Limb (tissue), 2 donors: Measurements from ENCODE around the gene ALMS1.
"Not testable (repeated sequence)": the region's sequence is repeated elsewhere in the genome, so short reads cannot be mapped to it uniquely, and the experiment has no call there.

Source experiments
- DNase-seq, 2 donors: peaks; one replicate each; pipeline ENCODE4 v3.0.0-alpha.2; 2016; ENCODE audit errors: extremely low spot score in 2 of 2

Gene ALMS1

GRCh38 chr2:73614105-73614504, 228.5 kb downstream of the ALMS1 start:
- DNase-seq = no peak

DNA sequence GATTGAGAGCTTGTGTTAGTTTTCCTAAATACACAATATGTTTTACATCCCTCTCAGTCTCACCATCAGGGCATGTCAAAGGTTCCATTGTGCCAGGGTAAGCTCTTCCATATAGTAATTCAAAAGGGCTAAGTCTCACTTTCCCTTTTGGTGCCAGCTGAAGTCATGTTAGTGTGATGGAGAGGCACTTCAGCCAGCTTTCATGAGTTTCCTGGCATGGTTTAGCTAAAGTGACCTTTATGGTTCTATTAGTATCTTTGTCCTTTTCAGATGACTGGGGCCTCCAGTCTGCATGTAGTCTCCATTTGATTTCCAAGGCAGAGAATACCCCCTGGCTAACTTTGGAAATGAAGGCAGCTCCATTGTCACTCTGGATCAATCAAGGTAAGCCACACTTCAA, 229.4 kb downstream of the ALMS1 start:
- DNase-seq = no peak

DNA sequence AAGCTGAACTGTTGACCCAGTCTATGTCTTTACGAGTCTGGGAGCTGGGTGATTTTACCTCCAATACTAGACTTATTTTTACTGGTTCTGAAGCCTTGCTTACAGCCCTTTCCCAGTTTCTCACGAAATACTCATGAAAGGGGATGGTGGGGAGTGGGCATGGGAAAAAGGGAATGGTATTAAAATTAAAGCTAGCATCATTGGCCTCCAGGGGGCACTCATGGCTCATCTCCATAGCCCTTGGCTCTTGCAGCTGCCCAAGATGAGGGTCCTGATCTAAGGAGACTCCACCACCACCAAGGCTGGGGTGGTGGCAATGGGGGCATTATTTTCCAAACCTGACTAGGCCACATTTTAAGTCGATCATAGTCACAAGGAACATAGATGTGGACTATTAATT, 234.3 kb downstream of the ALMS1 start:
- not testable (repeated sequence) for DNase-seq

DNA sequence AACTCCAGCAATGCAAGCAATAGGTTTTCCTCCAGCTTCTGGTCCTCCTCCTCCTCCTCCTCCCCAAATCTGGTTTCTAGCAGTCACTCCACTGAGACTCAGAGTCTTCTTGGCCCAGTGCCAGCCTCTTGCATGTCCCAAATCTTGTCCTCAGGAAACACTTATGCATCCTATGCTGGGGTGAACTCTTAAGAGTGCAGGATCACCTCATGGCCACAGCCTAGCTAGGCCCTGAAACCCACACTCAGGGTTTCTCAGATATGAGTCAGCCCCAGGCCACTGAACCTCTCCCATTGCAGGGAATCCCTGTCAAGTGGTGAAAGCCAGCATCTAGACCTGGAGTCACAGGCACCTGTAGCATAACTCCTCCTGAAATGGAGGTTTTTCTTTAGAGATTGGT, 238.4 kb downstream of the ALMS1 start:
- not testable (repeated sequence) for DNase-seq

- not testable (repeated sequence) for DNase-seq
Observed at GRCh38 chr2:73624625-73625024, 239.0 kb downstream of the ALMS1 start.

- DNase-seq = not testable (repeated sequence)
Observed at GRCh38 chr2:73626237-73626636, 240.6 kb downstream of the ALMS1 start.

GRCh38 chr2:73628493-73628892, 242.9 kb downstream of the ALMS1 start:
- DNase-seq = not testable (repeated sequence)

GRCh38 chr2:73630662-73631266, 245.1 kb downstream of the ALMS1 start:
- DNase-seq = not testable (repeated sequence)

- DNase-seq = not testable (repeated sequence)
Observed at GRCh38 chr2:73636977-73637376, 251.3 kb downstream of the ALMS1 start.

DNA sequence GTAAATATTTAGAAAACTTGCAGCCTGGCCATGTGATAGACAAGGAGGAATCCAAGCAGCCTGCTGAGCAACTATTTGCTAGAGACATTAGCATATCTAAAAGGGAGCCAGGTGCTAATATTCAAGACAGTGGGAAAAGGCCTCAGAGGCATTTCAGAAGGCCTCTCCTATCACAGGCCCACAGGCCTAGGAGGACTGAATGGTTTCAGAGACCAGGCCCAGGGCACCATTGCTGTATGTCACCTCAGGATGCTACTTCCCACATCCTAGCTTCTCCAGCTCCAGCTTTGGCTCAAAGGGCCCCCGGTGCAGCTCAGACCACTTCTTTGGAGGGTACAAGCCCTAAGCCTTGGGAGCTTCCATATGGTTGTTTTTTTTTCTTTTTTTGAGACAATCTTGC, 252.8 kb downstream of the ALMS1 start:
- no peak for DNase-seq

GRCh38 chr2:73640511-73640911, 254.9 kb downstream of the ALMS1 start:
- no peak for DNase-seq

DNA sequence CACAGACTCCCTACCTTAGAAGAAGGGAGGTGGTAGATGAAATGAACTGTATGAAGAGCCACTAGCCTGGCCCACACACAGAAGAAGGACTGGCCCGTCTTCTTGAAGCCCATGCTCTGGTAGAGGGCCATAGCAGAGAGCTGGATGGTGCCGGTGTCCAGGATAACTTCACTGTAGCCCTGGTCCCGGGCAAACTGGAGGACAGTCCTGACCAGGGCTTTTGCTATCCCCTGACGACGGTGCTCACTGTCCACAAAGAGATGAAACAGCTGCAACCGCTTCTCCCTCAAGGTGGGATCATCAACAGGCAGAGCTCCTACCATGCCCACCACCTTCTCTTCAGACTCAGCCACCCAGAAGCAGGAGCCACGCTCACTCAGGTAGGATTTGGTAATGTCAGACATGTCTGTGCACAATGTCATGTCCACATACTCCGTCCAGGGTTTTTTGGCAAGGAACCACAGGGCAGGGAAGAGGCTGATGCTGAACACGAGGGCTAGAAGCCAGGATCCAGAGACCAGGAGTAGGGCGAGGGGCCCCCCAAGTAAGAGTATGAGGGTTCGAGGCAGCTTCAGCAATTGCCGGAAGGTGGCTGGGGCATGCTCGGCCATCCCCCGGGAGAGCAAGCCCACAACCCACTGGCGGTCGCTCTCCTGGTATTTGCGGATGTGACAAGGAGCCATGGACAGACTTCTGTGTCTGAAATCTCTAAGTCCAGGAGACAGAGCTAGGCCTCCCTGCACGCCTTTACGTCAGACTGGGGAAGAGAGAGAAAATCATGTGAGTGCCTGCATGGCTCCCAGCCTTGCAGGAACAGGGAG, 255.5 kb downstream of the ALMS1 start:
- no peak for DNase-seq

DNA sequence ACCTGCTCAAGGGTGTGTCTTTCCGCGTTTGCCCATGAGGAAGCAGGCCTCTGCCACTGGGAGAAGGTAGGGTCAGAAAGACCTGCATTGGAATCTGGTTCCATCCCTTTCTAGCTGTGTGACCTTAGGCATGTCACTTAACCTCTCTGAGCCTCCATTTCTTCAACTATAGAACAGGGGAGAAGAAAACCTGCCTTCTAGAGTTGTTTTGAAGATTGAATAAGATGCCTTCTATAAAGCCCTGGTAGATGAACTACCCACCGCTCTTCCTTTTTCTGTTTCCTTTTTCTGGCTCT, 256.1 kb downstream of the ALMS1 start:
- DNase-seq = no peak

DNA sequence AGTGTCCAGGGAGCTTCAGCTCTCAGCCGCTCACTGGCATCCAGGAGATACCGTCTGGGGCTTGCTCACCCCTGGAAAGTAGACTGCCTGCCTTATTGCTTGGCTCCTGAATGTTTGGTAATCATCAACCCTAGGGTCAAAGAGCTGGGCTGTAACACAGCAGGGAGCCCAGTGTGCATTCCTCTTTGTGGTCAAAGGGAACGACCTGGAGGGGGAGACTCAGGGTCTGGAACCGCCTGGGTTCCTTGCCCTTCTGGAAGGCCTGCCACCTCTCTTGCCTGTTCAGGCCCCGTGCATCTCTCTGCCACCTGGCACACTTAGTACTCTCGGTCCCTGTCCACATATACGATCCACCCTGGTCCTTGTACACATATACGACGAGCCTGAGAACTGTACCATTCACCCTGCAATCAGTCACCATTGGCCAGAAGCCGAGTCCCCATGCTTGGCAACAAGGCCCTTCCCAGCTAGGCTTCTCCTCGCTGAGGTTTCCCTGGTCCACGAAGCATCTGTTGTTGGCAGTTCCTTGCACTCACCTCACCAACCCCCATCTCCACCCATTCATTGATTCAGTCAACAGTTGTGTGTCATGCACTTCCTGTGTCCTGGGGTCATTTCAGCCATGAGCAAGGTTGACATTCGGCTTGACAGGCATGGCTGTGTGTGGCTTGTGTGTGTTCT, 256.8 kb downstream of the ALMS1 start, which contains the start of gene NAT8:
Gene NAT8 (minus strand): TSS at position 85 of the 681 bp plus-strand sequence. CDS start 794 bp downstream, outside the sequence.
- no peak for DNase-seq

DNA sequence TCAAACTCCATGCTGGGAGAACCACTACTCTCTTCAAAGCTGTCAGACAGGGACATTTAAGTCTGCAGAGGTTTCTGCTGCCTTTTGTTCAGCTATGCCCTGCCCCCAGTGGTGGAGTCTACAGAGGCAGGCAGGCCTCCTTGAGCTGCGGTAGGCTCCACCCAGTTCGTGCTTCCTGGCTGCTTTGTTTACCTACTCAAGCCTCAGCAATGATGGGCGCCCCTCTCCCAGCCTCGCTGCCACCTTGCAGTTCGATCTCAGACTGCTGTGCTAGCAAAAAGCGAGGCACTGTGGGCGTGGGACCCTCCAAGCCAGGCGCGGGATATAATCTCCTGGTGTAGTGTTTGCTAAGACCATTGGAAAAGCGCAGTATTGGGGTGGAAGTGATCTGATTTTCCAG, 262.1 kb downstream of the ALMS1 start:
- not testable (repeated sequence) for DNase-seq

GRCh38 chr2:73651591-73652230, 266.1 kb downstream of the ALMS1 start:
- DNase-seq = no peak

DNA sequence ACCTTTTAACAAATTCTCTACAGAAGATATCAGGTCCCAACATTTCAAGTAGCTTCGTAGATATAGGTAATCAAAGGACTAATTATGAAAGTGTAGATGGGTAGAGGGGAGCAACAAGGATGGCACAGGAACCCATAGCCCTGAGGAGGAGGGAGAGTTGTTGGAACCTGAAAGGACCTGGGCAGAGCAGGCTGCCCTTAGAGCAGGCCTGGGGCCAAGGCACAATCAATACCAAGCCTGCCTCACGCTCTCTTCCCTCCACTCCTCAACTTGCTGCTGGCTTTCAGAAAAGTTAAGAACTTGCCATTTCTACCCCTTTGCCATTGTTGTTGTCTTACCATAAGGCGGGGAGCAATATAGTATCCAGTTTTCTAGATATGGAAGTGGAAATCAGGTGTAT, 266.7 kb downstream of the ALMS1 start:
- DNase-seq = no peak

DNA sequence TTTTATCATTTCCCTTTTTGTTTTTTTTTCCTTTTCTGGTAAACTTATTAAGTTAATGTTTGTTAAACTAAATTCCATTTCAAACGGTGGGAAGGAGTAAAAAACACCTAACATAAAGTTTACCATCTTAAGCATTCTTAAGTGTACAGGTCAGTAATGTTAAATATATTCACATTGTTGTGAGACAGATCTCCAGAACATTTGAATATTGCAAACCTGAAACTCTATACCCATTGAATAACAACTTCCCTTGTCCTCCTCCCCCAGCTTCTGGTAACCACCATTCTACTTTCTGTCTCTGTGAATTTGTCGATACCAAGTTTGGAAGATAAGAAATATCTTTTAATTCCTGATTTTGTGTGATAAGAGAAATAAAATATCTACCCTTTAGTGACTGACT, 268.5 kb downstream of the ALMS1 start:
- no peak for DNase-seq
